Right lobe of liver (tissue), 4 donors: ENCODE measurements around the gene HOXD4.

Experiments used
- POLR2A ChIP-seq: fragments of 450-650 bp; IDR thresholded peaks from one replicate; pipeline ENCODE4 v1.6.1; 2017; ENCODE audit warnings: antibody characterized with exemption, mild to moderate bottlenecking
- TF ChIP-seq, protein P1 (sequence below), 4 donors: fragments of 200-600 bp in 3 of 4; fragments of 450-650 bp in 1 of 4; IDR thresholded peaks; one replicate each; pipeline versions ENCODE4 v1.5.1 to v1.8.0; 2016 to 2022; ENCODE audit warnings: antibody characterized with exemption in 4 of 4, mild to moderate bottlenecking in 2 of 4
- donor health status: DM: no; HTN: no; CAD: no.
- donor health status: DM: no; HTN: no; CAD: no.
- donor health status: DM: no; HTN: yes; CAD: no.

DNA sequence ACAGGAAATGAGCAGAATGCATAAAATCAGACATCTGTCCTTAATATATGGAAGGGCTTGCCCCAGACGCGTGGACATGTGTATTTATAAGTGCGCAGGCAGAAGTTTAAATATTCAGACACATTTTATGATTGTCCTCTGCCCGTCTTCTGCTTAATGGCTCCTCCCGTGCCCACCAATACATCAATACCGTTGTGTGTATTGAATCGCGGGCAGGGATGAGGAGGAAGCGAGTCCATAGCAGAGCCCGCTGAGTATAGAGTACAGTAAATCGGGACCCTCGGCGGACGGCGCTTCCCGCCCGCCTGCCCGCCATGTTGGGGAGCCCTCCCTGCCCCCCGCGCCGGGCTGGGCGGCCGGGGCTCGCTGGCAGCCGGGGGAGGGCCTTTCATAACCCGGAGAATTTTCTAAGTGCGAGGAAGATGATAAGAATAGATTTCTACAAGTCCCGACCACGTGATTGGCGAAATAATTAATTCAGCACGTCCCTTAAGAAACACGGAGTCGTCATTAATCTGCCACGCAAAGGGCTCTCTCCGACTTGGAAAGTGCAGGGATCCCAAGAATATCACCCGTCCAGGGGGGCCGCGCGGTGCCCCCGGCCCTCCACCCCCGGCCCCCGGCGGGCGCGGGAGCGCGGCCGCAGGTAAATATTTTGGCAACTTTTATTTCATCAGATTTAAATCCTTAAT lies 5.6 kb downstream of the HOXD4 start, which contains the start of gene HOXD3:
- TF ChIP-seq POLR2A, result no peak
- TF ChIP-seq, protein P1, sequence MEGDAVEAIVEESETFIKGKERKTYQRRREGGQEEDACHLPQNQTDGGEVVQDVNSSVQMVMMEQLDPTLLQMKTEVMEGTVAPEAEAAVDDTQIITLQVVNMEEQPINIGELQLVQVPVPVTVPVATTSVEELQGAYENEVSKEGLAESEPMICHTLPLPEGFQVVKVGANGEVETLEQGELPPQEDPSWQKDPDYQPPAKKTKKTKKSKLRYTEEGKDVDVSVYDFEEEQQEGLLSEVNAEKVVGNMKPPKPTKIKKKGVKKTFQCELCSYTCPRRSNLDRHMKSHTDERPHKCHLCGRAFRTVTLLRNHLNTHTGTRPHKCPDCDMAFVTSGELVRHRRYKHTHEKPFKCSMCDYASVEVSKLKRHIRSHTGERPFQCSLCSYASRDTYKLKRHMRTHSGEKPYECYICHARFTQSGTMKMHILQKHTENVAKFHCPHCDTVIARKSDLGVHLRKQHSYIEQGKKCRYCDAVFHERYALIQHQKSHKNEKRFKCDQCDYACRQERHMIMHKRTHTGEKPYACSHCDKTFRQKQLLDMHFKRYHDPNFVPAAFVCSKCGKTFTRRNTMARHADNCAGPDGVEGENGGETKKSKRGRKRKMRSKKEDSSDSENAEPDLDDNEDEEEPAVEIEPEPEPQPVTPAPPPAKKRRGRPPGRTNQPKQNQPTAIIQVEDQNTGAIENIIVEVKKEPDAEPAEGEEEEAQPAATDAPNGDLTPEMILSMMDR (IDR thresholded peaks at IDR 0.05), result no peak
